ENCODE measurements around the gene LAPTM5.
"Not testable (repeated sequence)": the region's sequence is repeated elsewhere in the genome, so short reads cannot be mapped to it uniquely, and the experiment has no call there.

Gene LAPTM5

DNA sequence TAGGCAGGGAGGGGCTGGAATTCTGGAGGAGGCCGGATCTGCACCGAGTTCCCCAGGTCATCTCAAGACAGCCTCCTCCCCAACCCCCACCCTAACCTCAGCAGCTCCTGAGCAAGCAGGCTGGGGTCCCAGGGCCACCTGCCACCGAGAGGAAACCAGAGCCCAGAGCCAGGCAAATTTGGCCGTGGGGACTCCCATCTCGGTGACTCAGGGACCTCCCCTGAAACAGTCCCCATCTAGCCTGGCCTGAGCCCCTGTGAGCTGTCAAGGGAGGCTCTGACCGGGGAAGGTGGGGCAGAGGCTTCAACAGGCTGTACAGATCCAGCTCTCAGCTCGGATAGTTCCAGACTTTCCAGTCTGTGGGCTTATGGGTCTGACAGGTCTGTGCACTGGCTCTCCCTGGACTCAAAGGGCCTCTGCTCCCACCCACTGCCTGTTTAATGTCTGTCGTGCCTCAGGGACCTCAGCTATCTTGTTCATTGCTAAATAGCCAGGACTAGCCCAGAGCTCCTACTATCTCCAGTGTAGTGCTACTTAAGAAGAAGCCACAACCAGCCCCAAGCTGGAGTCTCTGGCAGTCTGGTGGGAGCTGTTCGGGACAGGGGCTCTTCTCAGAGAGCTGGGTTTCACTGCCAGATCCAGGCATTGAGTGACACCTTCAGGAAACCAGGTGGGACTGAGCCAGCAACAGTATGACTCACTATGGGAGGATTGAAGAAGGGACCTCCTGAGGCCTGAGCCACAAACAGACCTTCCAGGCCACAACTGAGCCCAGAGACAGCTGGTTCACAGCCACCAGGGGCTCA, 59.8 kb downstream of the LAPTM5 start:
- no peak for DNase-seq
- Mint-ChIP-seq H3K27ac (no peak overlapping the region), H3K4me3 (no peak overlapping the region), H3K36me3 (no peaks in the 10 kb centered on the region), H3K27me3 (peaks cover 6 to 9% of the 10 kb centered on the region in 2 donors), H3K4me1 (peaks cover 0 to 2% of the 10 kb centered on the region in 2 donors), H3K9me3 (no peaks in the 10 kb centered on the region)
- ATAC-seq (replicated peaks), result peak in 1 of 2 donors; percentile 79

DNA sequence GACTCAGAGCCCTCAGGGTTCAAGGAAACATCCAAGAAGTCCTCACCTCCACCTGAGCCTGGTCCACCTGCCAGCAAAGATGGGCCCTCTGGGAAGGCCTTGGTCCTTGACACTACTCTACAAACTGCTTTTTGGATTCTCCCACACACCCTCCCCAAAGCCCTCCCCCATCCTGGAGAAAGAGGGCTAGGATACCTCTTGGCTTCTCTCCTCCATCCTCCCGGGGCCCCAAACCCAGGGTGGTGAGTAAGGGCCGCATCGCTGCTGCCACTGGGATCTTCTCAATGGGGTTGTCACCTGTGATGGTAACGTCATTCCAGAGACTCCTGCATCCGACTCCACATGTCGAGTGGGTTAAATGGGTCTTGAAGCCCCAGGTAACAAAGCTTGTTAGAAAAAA, 60.7 kb downstream of the LAPTM5 start:
- H3K27ac Mint-ChIP-seq, result no peak overlapping the region
- H3K9me3 Mint-ChIP-seq, result no peaks in the 10 kb centered on the region
- peaks cover 16 to 18% of the 10 kb centered on the region in 2 donors for H3K27me3 Mint-ChIP-seq
- DNase-seq (no peak), ATAC-seq (replicated peaks) (no peak)
- H3K36me3 Mint-ChIP-seq, result no peaks in the 10 kb centered on the region
- no peak overlapping the region for H3K4me3 Mint-ChIP-seq
- H3K4me1 Mint-ChIP-seq, result peaks cover 0 to 7% of the 10 kb centered on the region in 2 donors

DNA sequence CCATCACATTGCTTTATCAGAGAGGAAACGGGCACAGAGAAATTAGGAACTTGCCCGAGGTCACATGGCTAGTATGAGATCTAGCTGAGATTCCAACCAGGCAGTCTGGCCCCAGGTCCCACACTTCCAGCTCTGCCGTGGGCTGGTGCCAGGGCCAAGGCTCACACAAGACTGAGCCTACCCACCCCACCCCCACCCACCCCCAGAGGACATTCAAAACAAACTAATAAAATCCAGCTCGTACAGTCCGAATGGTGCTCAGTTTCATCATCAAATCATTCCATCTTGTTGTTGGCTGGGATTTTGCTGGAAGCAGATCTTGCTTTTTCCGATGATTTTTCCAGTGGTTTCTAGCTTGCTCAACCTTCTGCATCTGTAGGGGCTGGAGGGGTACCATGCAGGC, 62.1 kb downstream of the LAPTM5 start:
- no peak for DNase-seq
- Mint-ChIP-seq H3K4me1 (peaks cover 0 to 7% of the 10 kb centered on the region in 2 donors), H3K36me3 (no peaks in the 10 kb centered on the region), H3K27me3 (peaks cover 20% of the 10 kb centered on the region in 2 donors), H3K27ac (no peak overlapping the region), H3K4me3 (no peak overlapping the region), H3K9me3 (no peaks in the 10 kb centered on the region)
- no peak for ATAC-seq (replicated peaks)

DNA sequence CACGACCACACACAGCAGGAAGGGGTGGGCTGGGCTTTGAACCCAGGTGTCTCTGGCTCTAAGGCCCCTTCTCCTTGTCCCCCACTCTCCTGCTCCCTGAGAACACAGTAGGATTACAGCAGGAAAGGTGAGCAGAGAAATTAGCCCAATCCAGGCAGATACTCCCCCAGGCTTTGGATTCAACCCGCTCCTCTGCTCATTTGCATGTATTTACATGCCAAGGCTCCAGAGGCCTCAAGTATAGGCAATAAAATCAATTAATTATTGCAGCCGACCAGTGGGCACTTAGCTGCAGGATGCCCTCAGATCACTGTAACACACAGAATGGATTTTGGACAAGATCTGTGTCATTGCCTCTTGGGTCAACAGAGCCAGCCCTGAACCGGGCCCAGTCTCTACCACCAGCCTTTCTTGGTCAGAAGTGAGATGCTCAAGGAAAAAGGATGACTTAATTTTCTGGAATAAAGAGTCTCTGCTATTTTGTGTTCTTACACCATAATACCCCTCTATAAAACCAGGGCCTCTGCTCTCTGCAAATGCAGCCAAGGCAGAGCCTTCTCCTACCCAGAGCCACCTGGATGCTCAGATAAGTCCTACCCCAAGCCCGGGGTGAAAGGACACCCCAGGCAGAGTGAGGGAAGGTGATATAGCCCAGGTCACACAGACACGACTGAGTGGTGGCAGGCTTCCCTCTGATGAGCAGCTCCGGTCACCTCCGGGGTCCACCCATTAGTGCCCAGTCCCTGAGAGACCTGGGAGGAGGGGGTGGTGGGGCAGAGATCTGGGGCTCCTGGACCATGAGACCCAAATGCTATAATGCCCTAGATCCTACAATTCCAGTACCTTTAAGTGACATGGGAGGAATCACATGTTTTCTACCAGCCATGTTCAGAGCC, 63.0 kb downstream of the LAPTM5 start:
- DNase-seq (no peak), ATAC-seq (replicated peaks) (no peak)
- Mint-ChIP-seq H3K27me3 (peaks cover 20% of the 10 kb centered on the region in 2 donors), H3K36me3 (no peaks in the 10 kb centered on the region), H3K4me1 (peaks cover 0 to 7% of the 10 kb centered on the region in 2 donors), H3K9me3 (no peaks in the 10 kb centered on the region), H3K27ac (no peak overlapping the region), H3K4me3 (no peak overlapping the region)

DNA sequence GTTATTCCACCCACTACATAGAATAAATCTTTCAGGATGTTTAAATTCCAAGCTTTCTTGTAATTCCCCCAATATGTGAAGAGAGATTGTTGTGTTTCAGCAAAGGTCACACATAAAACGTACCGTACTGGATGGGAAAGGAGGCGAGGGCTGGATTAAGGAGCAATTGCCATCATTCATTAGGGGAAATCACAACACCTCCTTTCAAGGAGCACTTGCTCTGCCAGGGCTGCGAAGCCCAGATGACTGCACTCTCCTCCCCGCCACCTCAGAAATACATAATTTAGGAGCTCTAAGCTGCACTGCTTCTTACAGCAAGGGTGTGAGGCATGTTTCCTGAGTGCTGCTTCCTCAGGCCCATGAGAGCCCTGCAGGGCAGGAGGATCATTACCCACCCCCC, 63.8 kb downstream of the LAPTM5 start:
- DNase-seq (no peak), ATAC-seq (replicated peaks) (no peak)
- H3K36me3 Mint-ChIP-seq, result no peaks in the 10 kb centered on the region
- no peak overlapping the region for H3K4me3 Mint-ChIP-seq
- peaks cover 0 to 7% of the 10 kb centered on the region in 2 donors for H3K4me1 Mint-ChIP-seq
- peaks cover 24 to 25% of the 10 kb centered on the region in 2 donors for H3K27me3 Mint-ChIP-seq
- no peaks in the 10 kb centered on the region for H3K9me3 Mint-ChIP-seq
- no peak overlapping the region for H3K27ac Mint-ChIP-seq

DNA sequence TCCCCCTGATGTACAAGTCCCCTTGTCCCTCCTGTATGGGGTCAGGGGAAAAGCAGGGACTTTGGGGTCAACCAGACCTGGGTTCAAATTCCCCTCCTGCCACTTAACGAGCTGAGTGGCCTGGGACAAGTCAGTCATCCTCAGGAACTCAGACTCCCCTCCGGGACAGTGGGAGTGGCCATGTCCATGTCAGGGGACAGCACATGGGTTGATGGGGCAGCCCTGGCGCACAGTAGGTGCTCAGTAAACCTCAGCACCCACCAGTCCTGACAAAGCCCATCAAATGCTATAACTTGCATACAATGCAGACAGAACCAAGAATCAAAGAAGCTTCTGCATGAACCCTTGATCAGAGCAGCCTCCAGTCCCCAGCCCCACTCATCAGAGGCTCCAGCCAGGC, 64.2 kb downstream of the LAPTM5 start:
- no peak for DNase-seq
- H3K9me3 Mint-ChIP-seq, result no peaks in the 10 kb centered on the region
- peaks cover 26% of the 10 kb centered on the region in 2 donors for H3K27me3 Mint-ChIP-seq
- H3K36me3 Mint-ChIP-seq, result no peaks in the 10 kb centered on the region
- peaks cover 0 to 7% of the 10 kb centered on the region in 2 donors for H3K4me1 Mint-ChIP-seq
- no peak overlapping the region for H3K4me3 Mint-ChIP-seq
- no peak overlapping the region for H3K27ac Mint-ChIP-seq
- no peak for ATAC-seq (replicated peaks)

DNA sequence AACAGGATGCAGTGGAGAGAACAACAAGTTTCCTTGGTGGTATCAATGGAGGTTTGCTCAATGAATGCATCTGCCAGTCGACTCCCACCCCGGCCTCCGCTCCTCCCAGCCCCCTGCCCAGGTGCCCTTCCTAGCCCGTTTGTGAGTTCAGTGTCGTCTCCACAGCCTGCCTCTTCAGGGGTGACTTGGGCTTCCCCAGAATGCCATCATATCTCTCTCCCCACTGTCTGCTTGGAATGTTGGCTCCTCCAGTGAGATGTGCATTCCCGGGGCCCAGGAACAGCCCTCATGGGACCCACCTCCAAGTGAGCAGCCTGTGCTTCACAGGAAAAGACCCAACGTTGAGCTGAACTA, 64.6 kb downstream of the LAPTM5 start:
- peaks cover 26 to 29% of the 10 kb centered on the region in 2 donors for H3K27me3 Mint-ChIP-seq
- ATAC-seq (replicated peaks) (no peak), DNase-seq (no peak)
- peaks cover 0 to 7% of the 10 kb centered on the region in 2 donors for H3K4me1 Mint-ChIP-seq
- H3K9me3 Mint-ChIP-seq, result no peaks in the 10 kb centered on the region
- H3K27ac Mint-ChIP-seq, result no peak overlapping the region
- H3K4me3 Mint-ChIP-seq, result no peak overlapping the region
- H3K36me3 Mint-ChIP-seq, result no peaks in the 10 kb centered on the region

DNA sequence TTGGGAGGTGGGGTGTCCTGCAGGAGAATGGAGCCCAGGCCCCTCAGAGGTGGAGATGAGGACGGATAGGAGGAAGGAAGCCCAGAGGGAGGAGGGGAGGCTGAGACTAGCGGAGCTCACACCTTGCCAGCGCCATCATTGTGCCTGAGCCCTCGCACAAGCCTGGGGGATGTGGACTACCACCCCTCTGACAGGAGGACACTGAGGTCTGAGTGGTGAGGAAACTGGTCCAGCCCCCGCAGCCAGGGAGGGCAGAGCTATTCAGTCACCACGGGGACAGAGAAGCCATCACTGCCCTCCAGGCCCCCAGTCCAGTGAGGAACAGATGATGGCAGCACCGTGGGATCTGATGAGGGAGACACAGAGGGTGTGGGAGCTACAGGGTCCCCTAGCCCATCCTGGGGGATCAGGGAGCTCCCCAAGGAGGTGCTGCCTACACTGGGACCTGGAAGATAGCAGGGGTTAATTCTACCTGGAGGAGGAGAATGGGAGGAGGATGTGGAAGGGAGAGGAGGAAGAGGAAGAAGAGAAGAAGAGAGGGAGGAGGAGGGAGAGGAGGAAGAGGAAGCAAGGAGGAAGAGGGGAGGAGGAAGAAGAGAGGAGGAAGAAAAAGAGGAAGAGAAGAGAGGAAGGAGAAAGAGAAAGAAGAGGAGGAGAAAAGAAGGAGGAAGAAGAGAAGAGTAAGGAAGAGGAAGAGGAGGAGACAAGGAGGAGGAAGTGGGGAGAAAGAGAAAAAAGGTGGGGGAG, 65.2 kb downstream of the LAPTM5 start:
- H3K9me3 Mint-ChIP-seq, result no peaks in the 10 kb centered on the region
- peaks cover 29 to 34% of the 10 kb centered on the region in 2 donors for H3K27me3 Mint-ChIP-seq
- DNase-seq, result no peak
- no peaks in the 10 kb centered on the region for H3K36me3 Mint-ChIP-seq
- no peak overlapping the region for H3K27ac Mint-ChIP-seq
- ATAC-seq (replicated peaks), result no peak
- H3K4me1 Mint-ChIP-seq, result peaks cover 0 to 7% of the 10 kb centered on the region in 2 donors
- H3K4me3 Mint-ChIP-seq, result no peak overlapping the region

DNA sequence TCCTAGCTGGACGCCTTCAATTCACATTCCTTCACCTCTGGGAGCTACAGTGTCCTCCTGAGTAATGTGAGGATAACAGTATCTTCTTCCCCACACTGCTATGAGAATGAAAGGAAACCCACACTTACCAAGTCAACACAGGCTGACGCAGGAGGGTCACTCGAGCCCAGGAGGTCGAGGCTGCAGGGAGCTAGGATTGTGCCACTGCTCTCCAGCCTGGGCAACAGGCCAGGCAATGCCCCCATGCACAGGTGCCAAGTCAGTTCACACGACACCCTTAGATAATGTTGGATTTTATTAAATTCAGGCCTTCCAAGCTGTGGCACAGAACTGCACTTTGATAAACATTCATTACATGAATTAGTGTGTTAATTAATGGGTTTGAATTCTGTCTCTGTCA, 66.1 kb downstream of the LAPTM5 start:
- no peak for ATAC-seq (replicated peaks)
- no peak overlapping the region for H3K27ac Mint-ChIP-seq
- peaks cover 35 to 43% of the 10 kb centered on the region in 2 donors for H3K27me3 Mint-ChIP-seq
- peaks cover 0 to 7% of the 10 kb centered on the region in 2 donors for H3K4me1 Mint-ChIP-seq
- H3K36me3 Mint-ChIP-seq, result no peaks in the 10 kb centered on the region
- H3K4me3 Mint-ChIP-seq, result no peak overlapping the region
- H3K9me3 Mint-ChIP-seq, result no peaks in the 10 kb centered on the region
- no peak for DNase-seq

DNA sequence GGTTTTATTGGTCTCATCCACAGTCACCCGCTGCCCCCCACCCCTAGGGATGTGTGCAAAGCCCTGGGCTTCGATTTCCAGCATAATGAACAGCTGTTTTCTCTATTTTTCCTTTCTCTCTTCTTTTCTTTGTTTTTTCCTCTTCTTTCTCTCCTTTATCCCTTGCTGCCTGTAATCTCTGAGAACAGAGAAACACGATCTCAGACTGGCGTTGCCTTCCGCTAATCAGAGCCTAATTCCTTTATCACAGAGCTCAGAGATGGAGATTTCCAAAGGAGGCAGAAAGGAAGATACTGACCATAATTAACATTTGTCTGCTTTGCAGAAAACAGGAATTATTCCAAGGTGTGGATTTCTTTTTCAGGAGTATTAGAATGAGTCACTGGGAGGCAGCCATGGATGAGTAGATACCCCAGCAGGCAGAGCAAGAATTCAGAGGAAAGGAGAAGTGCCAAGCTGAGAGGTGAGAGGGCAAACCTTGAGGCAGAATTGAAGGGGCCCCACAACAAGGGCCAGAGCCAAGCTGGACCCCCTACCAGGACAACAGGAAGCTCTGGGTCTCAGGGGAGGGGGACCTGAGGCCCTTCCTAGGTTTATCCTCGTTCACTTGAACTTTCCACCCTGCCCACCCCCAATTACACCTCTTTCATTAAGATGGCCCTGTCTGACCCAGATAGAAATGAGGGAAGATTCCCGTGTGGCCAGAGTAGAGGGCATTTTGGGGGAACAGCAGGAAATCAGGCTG, 67.5 kb downstream of the LAPTM5 start:
- Mint-ChIP-seq H3K36me3 (no peaks in the 10 kb centered on the region), H3K27me3 (peaks cover 44 to 51% of the 10 kb centered on the region in 2 donors), H3K4me1 (peaks cover 6 to 7% of the 10 kb centered on the region in 2 donors), H3K4me3 (no peak overlapping the region), H3K27ac (no peak overlapping the region), H3K9me3 (no peaks in the 10 kb centered on the region)
- no peak for ATAC-seq (replicated peaks)
- DNase-seq, result no peak

DNA sequence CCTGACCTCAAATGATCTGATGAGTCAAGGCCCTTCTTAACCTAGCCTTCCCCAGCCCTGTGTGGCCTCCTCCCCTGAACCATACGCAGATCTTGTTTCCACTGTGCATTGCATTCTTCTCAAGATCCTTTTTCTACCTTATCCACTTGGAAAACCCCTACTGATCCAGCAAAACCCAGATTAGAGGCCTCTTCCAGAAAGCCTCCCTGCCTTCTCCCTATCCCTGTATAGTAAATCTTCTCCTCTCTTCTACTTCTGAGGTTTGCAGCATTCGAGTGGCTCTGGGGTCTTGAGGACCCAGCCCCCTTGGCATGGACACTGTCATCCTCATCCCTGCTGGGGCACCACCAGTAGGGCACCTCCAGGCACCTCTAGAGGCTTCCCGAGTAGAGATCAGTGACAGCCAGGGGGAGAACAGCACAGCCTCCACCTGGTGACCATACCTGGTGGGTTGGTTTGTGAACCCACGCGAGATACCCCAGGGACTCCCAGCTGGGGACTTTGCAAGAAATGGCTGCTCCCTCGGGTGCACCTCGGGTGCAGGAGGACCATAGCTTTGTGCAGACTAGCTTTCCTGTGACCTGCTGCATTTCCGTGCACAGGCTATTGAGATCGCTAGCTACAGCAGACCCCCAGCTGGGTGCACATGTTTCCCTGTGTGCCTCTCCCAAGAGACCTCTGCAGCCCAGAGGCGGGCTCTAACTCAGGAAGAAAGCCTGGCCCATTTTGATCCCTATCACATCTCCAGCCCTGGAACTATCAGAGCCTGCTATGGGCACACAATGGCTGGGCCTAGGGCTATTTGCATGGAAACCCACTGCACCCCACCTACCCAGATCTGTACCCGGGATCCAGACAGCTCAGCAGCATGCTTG, 68.4 kb downstream of the LAPTM5 start:
- H3K9me3 Mint-ChIP-seq, result no peaks in the 10 kb centered on the region

DNA sequence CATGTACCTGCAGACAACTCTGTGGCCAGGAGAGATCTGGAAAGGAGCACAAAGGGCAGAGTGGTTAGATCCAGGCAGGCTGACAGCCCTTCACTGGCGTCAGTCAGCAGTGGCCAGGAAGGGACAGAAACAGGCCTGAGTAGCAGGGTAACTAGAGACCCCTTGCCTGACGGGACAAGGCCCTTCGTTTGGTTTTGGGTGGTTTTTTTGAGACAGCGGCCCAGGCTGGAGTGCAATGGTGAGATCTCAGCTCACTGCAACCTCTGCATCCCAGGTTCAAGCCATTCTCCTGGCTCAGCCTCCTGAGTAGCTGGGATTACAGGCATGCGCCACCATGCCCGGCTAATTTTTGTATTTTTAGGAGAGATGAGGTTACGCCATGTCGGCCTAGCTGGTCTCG, 69.1 kb downstream of the LAPTM5 start:
- H3K36me3 Mint-ChIP-seq; ATAC-seq (replicated peaks); H3K27ac Mint-ChIP-seq; H3K4me3 Mint-ChIP-seq; DNase-seq; H3K9me3 Mint-ChIP-seq: not testable (repeated sequence)
- Mint-ChIP-seq H3K27me3 (peaks cover 60 to 67% of the 10 kb centered on the region in 2 donors), H3K4me1 (peaks cover 10 to 15% of the 10 kb centered on the region in 2 donors)

More for the DNA sequence above, 68.4 kb downstream of the LAPTM5 start:
- peaks cover 53 to 61% of the 10 kb centered on the region in 2 donors for H3K27me3 Mint-ChIP-seq
- no peak overlapping the region for H3K4me3 Mint-ChIP-seq
- no peak overlapping the region for H3K27ac Mint-ChIP-seq
- peaks cover 10 to 15% of the 10 kb centered on the region in 2 donors for H3K4me1 Mint-ChIP-seq
- DNase-seq, result no peak
- H3K36me3 Mint-ChIP-seq, result no peaks in the 10 kb centered on the region
- ATAC-seq (replicated peaks), result no peak

DNA sequence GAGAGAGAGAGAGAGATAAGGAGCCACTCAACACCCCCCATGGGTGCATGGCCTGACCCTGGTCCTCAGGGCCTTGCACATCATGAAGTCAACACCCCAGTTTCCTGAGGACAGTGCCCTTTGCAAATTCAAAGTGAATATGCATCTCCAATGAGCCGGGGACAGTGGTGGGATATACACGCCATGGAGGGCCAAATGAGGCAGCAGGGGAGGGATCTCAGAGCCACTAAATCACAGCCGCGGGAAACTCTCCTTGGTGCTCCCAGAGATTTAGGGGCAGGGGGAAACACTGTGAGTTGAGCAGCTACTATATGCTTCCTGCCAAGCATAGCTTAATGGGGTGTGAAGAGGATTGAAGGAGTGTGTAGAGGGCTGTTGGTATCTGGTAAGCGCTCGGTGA, 69.7 kb downstream of the LAPTM5 start:
- Mint-ChIP-seq H3K36me3 (no peaks in the 10 kb centered on the region), H3K27me3 (peaks cover 64 to 72% of the 10 kb centered on the region in 2 donors), H3K4me3 (no peak overlapping the region), H3K9me3 (no peaks in the 10 kb centered on the region), H3K4me1 (peaks cover 10 to 13% of the 10 kb centered on the region in 2 donors), H3K27ac (no peak overlapping the region)
- no peak for ATAC-seq (replicated peaks)
- no peak for DNase-seq
